ENCODE results near the gene MYT1. TPM values are rescaled to one million over a fixed set of nuclear protein-coding genes. Genes with fewer than 3 reads are reported as not detected.
"Not testable (repeated sequence)": the region's sequence is repeated elsewhere in the genome, so short reads cannot be mapped to it uniquely, and the experiment has no call there.

MYT1 gene
- 2.9 and 4.9 TPM in 2 replicates for total RNA-seq (ENCODE audit: low replicate concordance)
- long read RNA-seq, partial matches to known transcripts, result 1 of 4 reads
- long read RNA-seq, other reads (novel, unspliced or antisense), result 2 of 4 reads

DNA sequence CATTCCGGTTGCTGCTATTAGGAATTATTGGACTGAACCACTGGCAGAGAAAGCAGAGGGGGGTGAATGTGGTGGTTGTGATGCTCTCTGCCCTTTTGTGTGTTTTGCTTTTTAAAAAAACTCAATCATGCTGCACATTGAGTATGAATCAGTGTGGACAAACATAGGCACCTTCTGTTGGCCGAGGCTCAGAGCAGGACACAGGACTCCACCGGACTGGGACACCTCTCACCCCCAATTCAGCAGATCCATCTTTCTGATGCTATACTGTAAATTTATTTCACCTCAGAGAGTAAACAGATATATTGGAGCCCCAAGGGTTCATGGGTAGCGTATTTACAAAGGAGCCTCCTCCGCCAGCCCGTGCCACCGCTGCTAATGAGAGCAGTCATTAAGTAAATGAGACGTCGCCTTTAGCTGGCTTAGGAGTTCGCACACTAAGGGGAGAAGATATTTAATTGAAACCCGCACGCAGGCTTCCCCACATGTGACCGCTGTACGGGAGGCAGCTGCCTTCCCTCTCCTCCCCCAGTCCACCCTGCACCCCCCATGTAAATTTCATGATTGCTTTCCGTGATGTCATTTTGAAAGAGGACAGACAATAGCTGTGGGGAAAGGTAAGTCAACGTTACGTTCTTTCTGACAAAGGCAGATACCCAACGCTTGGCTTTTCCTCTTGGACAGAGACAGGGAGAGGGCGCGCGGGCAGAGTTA, at the start of gene MYT1:
Gene MYT1, plus strand, starts transcription at position 330 of the 714 bp plus-strand sequence. CDS start 34,410 bp downstream, outside the sequence.
- Mint-ChIP-seq H3K9me3 (no peaks in the 10 kb centered on the region), H3K4me3 (peak within 1 kb of the TSS; percentile 66), H3K27me3 (peaks cover 78% of the 10 kb centered on the region), H3K27ac (peak within 1 kb of the TSS; percentile 38), H3K4me1 (ENCODE audit: unreplicated experiment) (no peaks in the 10 kb centered on the region), H3K36me3 (no peaks in the 10 kb centered on the region)
- TF ChIP-seq, protein P1, sequence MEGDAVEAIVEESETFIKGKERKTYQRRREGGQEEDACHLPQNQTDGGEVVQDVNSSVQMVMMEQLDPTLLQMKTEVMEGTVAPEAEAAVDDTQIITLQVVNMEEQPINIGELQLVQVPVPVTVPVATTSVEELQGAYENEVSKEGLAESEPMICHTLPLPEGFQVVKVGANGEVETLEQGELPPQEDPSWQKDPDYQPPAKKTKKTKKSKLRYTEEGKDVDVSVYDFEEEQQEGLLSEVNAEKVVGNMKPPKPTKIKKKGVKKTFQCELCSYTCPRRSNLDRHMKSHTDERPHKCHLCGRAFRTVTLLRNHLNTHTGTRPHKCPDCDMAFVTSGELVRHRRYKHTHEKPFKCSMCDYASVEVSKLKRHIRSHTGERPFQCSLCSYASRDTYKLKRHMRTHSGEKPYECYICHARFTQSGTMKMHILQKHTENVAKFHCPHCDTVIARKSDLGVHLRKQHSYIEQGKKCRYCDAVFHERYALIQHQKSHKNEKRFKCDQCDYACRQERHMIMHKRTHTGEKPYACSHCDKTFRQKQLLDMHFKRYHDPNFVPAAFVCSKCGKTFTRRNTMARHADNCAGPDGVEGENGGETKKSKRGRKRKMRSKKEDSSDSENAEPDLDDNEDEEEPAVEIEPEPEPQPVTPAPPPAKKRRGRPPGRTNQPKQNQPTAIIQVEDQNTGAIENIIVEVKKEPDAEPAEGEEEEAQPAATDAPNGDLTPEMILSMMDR (conservative IDR thresholded peaks at IDR 0.05), result no peak
- no peak for DNase-seq (ENCODE audit: extremely low spot score, unreplicated experiment)

DNA sequence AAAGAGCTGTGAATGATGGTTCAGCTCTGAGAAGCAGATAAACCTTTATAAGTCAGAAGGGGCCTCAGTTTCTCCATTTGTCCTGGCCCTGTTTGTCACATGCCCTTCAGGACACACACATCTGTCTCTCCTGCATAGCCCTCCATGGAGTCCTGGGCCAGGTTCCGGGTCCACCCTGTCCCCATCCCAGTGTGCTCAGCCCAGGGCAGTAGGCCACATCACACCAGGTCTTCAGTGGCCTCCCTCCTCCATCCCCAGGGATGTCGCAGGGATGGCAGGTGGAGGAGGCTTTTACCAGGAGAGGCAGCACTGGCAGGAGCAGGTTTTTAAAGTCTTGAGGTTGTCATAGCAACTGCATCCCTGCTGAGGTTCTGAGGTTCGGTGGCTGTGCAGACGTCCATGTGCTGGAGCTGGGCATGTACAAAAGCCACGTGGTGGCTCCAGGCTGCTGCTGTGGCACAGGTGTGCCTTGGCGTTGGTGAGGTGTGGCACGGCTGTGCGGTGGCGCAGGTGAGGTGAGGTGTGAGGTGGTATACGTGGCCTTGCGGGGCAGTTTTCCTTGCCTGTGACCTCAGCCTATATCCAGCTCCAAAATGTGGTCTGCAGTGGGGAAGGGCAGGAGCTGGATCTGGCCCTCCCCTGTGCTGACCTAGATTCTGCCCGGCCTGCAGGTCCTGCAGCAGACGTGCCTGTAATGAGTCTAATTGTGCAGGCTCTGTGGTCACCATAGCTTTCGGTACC, 48.9 kb upstream of the MYT1 start:
- Mint-ChIP-seq H3K27me3 (peaks cover 5% of the 10 kb centered on the region), H3K27ac (no peak overlapping the region), H3K4me1 (ENCODE audit: unreplicated experiment) (peaks cover 4% of the 10 kb centered on the region), H3K9me3 (no peaks in the 10 kb centered on the region), H3K4me3 (no peak overlapping the region), H3K36me3 (no peaks in the 10 kb centered on the region)
- no peak for DNase-seq (ENCODE audit: extremely low spot score, unreplicated experiment)
- TF ChIP-seq, protein P1 (conservative IDR thresholded peaks at IDR 0.05), result no peak

DNA sequence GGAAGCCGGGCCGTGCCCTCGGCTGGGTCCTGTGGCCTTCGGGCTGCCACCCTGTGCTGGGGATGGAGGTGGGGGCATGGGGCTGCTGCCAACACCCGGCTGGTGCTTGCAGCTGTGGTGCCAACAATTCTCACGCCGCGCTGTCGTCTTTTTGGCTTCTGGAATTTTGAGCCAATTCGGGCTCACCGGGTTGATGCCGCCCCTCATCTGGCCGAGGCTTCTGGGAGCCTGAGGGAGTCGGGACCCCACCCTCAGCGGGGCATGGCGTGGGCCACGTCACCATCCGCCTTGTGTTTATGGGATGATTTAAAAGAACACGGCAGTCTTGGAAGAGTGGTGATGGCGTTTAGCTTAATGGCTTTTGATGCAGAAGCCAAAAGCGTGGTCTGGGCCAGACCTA, 48.2 kb upstream of the MYT1 start:
- Mint-ChIP-seq H3K36me3 (no peaks in the 10 kb centered on the region), H3K9me3 (no peaks in the 10 kb centered on the region), H3K27ac (no peak overlapping the region), H3K4me3 (no peak overlapping the region), H3K4me1 (ENCODE audit: unreplicated experiment) (peaks cover 6% of the 10 kb centered on the region), H3K27me3 (peaks cover 8% of the 10 kb centered on the region)
- no peak for DNase-seq (ENCODE audit: extremely low spot score, unreplicated experiment)
- TF ChIP-seq, protein P1 (conservative IDR thresholded peaks at IDR 0.05), result no peak

DNA sequence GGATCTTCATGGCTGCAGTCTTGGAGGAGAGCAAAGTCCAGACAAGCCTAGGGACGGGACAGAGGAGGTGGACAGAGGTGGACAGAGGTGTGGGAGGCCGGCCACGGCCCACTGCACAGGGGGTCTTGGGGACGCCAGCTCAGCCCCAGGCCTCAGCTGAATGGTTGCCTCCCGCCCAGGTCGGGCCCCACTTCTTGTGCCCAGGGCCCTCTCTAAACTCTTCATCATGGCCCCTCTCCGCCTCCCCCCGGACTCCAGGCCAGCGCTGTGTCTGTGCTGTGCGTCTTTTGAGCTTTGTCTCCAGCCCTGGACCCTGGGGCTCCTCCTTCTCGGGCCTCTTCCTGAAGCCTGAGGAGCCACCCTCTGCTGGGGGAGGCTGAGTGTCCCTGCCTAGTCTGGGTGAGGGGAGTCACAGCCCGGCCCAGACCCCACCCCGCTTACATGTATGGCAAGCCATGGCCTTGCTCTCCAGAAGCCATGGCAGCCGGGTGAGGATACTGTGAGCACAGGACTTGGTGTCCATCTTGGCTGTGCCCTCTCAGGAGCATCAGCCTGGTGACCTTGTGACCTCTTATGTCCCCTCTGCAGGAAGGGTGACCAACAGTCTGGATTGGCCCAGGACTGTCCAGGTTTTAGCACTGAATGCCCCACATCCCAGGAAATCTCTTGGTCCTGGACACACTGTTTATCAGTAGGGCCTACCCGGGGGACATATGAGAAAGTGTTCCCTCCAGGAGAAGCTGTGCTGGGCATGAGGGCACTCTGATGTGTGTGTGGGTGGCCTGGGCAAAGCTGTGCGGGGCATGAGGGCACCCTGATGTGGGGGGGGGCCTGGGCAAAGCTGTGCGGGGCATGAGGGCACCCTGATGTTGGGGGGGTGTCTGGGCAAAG, 47.5 kb upstream of the MYT1 start:
- no peaks in the 10 kb centered on the region for H3K9me3 Mint-ChIP-seq
- H3K36me3 Mint-ChIP-seq, result no peaks in the 10 kb centered on the region
- H3K27ac Mint-ChIP-seq, result no peak overlapping the region
- TF ChIP-seq, protein P1 (conservative IDR thresholded peaks at IDR 0.05), result no peak
- H3K27me3 Mint-ChIP-seq, result peaks cover 15% of the 10 kb centered on the region
- peaks cover 6% of the 10 kb centered on the region for H3K4me1 Mint-ChIP-seq (ENCODE audit: unreplicated experiment)
- no peak for DNase-seq (ENCODE audit: extremely low spot score, unreplicated experiment)
- no peak overlapping the region for H3K4me3 Mint-ChIP-seq

DNA sequence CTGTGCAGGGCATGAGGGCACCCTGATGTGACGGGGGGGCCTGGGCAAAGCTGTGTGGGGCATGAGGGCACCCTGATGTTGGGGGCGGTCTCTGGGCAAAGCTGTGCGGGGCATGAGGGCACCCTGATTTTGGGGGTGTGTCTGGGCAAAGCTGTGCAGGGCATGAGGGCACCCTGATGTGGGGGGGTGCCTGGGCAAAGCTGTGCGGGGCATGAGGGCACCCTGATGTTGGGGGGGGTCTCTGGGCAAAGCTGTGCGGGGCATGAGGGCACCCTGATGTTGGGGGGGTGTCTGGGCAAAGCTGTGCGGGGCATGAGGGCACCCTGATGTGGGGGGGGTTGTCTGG, 46.8 kb upstream of the MYT1 start:
- H3K9me3 Mint-ChIP-seq; H3K4me3 Mint-ChIP-seq; H3K27ac Mint-ChIP-seq; H3K36me3 Mint-ChIP-seq; DNase-seq (ENCODE audit: extremely low spot score, unreplicated experiment); H3K4me1 Mint-ChIP-seq (ENCODE audit: unreplicated experiment): not testable (repeated sequence)
- peaks cover 21% of the 10 kb centered on the region for H3K27me3 Mint-ChIP-seq

Data from type B pancreatic cell (in vitro differentiated cells).